Measurements from ENCODE around the gene MCTP1. TPM values are rescaled to one million over a fixed set of nuclear protein-coding genes. Genes with fewer than 3 reads are reported as not detected.

Gene MCTP1
- total RNA-seq, 1 experiment from 2014 or later = 2.5 TPM

DNA sequence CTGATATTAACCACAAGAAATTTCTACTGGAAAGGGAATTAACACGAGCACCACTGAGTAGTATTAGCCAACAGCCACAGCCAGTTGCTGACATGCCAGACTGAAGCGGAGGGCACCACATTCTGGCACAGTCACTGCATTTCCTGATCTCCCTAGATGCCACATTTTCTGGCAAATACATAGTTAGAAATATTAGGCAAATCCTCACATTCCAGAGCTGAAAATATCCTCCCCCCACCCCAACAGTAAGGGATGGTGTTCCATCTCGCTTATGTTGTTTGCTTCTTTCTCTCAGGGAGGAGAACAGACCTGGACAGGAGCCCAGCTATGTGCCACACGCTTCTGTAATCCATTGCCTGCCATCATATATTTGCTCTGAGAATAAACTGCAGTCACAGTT, 32.8 kb upstream of the MCTP1 start:
- H3K27ac Mint-ChIP-seq = no peak overlapping the region
- peaks cover 3% of the 10 kb centered on the region; the same call in 1 of the 2 replicates for H3K27me3 Mint-ChIP-seq (ENCODE audit: low read depth)
- no peak for TF ChIP-seq CTCF (conservative IDR thresholded peaks at IDR 0.05)

More for the DNA sequence above, 32.8 kb upstream of the MCTP1 start:
- DNase-seq = no peak
- H4K8ac ChIP-seq (replicated peaks; ENCODE audit: insufficient read length, low read depth, low read length) = no peak overlapping the region
- H3K56ac ChIP-seq (ENCODE audit: insufficient read length, low read depth, low read length) = no peak overlapping the region
- no peaks in the 10 kb centered on the region for H3K27me3 ChIP-seq (ENCODE audit: insufficient read depth, low read length)
- no peak overlapping the region for H2BK120ac ChIP-seq (ENCODE audit: low read depth, low read length, poor library complexity, severe bottlenecking)
- H3K18ac ChIP-seq (ENCODE audit: insufficient read length, low read depth, low read length) = no peak overlapping the region
- no peaks in the 10 kb centered on the region for H4K20me1 ChIP-seq (ENCODE audit: control insufficient read depth, insufficient read depth, insufficient read length)
- H3K4me3 Mint-ChIP-seq = no peak overlapping the region
- no peak overlapping the region for H3K4ac ChIP-seq (ENCODE audit: low read depth, low read length)
- no peak overlapping the region for H2BK20ac ChIP-seq (ENCODE audit: low read depth, low read length, poor library complexity, severe bottlenecking)
- no peak overlapping the region for H3T11ph ChIP-seq (ENCODE audit: low read length)
- no peak overlapping the region for H2BK15ac ChIP-seq (ENCODE audit: low read depth, low read length)
- H3K9me3 Mint-ChIP-seq = no peaks in the 10 kb centered on the region; a peak in 2 of 5 replicates
- H3K27ac ChIP-seq (ENCODE audit: insufficient read length, low read depth, low read length) = no peak overlapping the region
- no peak overlapping the region for H3K14ac ChIP-seq (ENCODE audit: insufficient read depth, low read length)
- no peaks in the 10 kb centered on the region for H3K23me2 ChIP-seq (ENCODE audit: insufficient read length, low read depth, low read length, poor library complexity, severe bottlenecking)
- H2AK5ac ChIP-seq (ENCODE audit: insufficient read length, low read length) = no peak overlapping the region
- no peak overlapping the region for H2AFZ ChIP-seq (ENCODE audit: low read length)
- no peaks in the 10 kb centered on the region; the same call in 1 of the 2 replicates for H3K4me1 ChIP-seq (ENCODE audit: insufficient read depth, low read length)
- WGBS (ENCODE audit: extremely low coverage, insufficient read length, low lambda C conversion rate) = no CpG with 5 or more reads among the region's 4 CpGs
- H3K4me1 Mint-ChIP-seq = peaks cover 0 to 5% of the 10 kb centered on the region in 2 experiments; a peak in 2 of 4 replicates
- no peak overlapping the region for H2BK12ac ChIP-seq (ENCODE audit: insufficient read length, low read depth, low read length)
- H4K91ac ChIP-seq (ENCODE audit: insufficient read length, low read depth, low read length) = no peak overlapping the region
- no peak overlapping the region for H4K5ac ChIP-seq (ENCODE audit: insufficient read length, low read depth, low read length)
- H3K79me1 ChIP-seq (ENCODE audit: insufficient read depth, low read depth, low read length, poor library complexity, severe bottlenecking) = no peaks in the 10 kb centered on the region
- H2BK5ac ChIP-seq (ENCODE audit: insufficient read length, low read length) = no peak overlapping the region
- no peak overlapping the region for H3K23ac ChIP-seq (ENCODE audit: insufficient read length, low read depth, low read length)
- no peak overlapping the region for H3K4me2 ChIP-seq (ENCODE audit: insufficient read depth, insufficient read length, low read length)
- no peaks in the 10 kb centered on the region for H3K79me2 ChIP-seq (ENCODE audit: insufficient read depth, low read length)
- H3K36me3 Mint-ChIP-seq (ENCODE audit: insufficient read depth in 1 of 3, low read depth in 3 of 3) = no peaks in the 10 kb centered on the region; a peak in 1 of 7 replicates
- H3K9me3 ChIP-seq (ENCODE audit: control insufficient read depth, low read depth, low read length) = no peaks in the 10 kb centered on the region
- no peak overlapping the region for H3K9ac ChIP-seq (ENCODE audit: extremely low read depth, insufficient read length, low read length)

Data from H9 (cell line).